ENCODE results near the gene TMC7. TPM values are rescaled to one million over a fixed set of nuclear protein-coding genes. Genes with fewer than 3 reads are reported as not detected.
A peak's percentile ranks its signal among the peaks of the same experiment; 100 is the strongest.

Gene TMC7
- total and polyA plus RNA-seq, 9 of the 15 experiments (the other 6 are each of a cell fraction or from before 2014, with no cell fraction given): 0.08 to 2.0 (median 1.5) TPM

- TF ChIP-seq E2F8 (IDR thresholded peaks at IDR 0.05; ENCODE audit: low read depth, partially characterized antibody): no peak
- TF ChIP-seq ATF7 (IDR thresholded peaks at IDR 0.05): peak; percentile 24; the same call in 1 of the 2 replicates
- TF ChIP-seq CLOCK (CRISPR knock-in tag; IDR thresholded peaks at IDR 0.05; ENCODE audit: borderline replicate concordance): no peak
- no peak for TF ChIP-seq NONO (IDR thresholded peaks at IDR 0.05; ENCODE audit: low read depth in 2 of 2, low read length in 1 of 2)
- TF ChIP-seq SMARCA4 (IDR thresholded peaks at IDR 0.05): no peak
- no peak for TF ChIP-seq ZBTB8A (IDR thresholded peaks at IDR 0.05; ENCODE audit: partially characterized antibody)
These were observed 118.6 kb downstream of the TMC7 start (continued) for GRCh38 chr16:19102187-19102872.

Data from K562 (cell line).